ENCODE measurements around the gene SESN3.
"Not testable (repeated sequence)": the region's sequence is repeated elsewhere in the genome, so short reads cannot be mapped to it uniquely, and the experiment has no call there.

The SESN3 gene

GRCh38 chr11:95227060-95227459 is 3.9 kb downstream of the SESN3 start:
- peak in 1 of 3 donors; percentile 8 for DNase-seq (ENCODE audit: low read depth in 2 of 3, low spot score in 1 of 3)

- DNase-seq (ENCODE audit: low read depth in 2 of 3, low spot score in 1 of 3), result no peak
Observed at GRCh38 chr11:95222817-95223216, 8.2 kb downstream of the SESN3 start.

- no peak for DNase-seq (ENCODE audit: low read depth in 2 of 3, low spot score in 1 of 3)
Observed at GRCh38 chr11:95219599-95219998, 11.4 kb downstream of the SESN3 start.

GRCh38 chr11:95218149-95218548 is 12.9 kb downstream of the SESN3 start:
- DNase-seq (ENCODE audit: low read depth in 2 of 3, low spot score in 1 of 3), result no peak

GRCh38 chr11:95212609-95213008 is 18.4 kb downstream of the SESN3 start:
- no peak for DNase-seq (ENCODE audit: low read depth in 2 of 3, low spot score in 1 of 3)

GRCh38 chr11:95209535-95209934 is 21.5 kb downstream of the SESN3 start:
- DNase-seq (ENCODE audit: low read depth in 2 of 3, low spot score in 1 of 3), result not testable (repeated sequence)

GRCh38 chr11:95200781-95201457 is 30.1 kb downstream of the SESN3 start:
- DNase-seq (ENCODE audit: low read depth in 2 of 3, low spot score in 1 of 3), result no peak

GRCh38 chr11:95195831-95196230 is 35.2 kb downstream of the SESN3 start:
- DNase-seq (ENCODE audit: low read depth in 2 of 3, low spot score in 1 of 3), result no peak

- DNase-seq (ENCODE audit: low read depth in 2 of 3, low spot score in 1 of 3), result no peak
Observed at GRCh38 chr11:95193541-95193940, 37.5 kb downstream of the SESN3 start.

- DNase-seq (ENCODE audit: low read depth in 2 of 3, low spot score in 1 of 3), result no peak
Observed at GRCh38 chr11:95192717-95193116, 38.3 kb downstream of the SESN3 start.

GRCh38 chr11:95187723-95188122 is 43.3 kb downstream of the SESN3 start:
- no peak for DNase-seq (ENCODE audit: low read depth in 2 of 3, low spot score in 1 of 3)

GRCh38 chr11:95182397-95182796 is 48.6 kb downstream of the SESN3 start:
- DNase-seq (ENCODE audit: low read depth in 2 of 3, low spot score in 1 of 3), result no peak

GRCh38 chr11:95175818-95176380 is 55.1 kb downstream of the SESN3 start:
- DNase-seq (ENCODE audit: low read depth in 2 of 3, low spot score in 1 of 3), result no peak

- no peak for DNase-seq (ENCODE audit: low read depth in 2 of 3, low spot score in 1 of 3)
Observed at GRCh38 chr11:95170294-95170693, 60.7 kb downstream of the SESN3 start.

GRCh38 chr11:95166781-95167180 is 64.2 kb downstream of the SESN3 start:
- DNase-seq (ENCODE audit: low read depth in 2 of 3, low spot score in 1 of 3), result no peak

GRCh38 chr11:95165638-95166037 is 65.4 kb downstream of the SESN3 start:
- no peak for DNase-seq (ENCODE audit: low read depth in 2 of 3, low spot score in 1 of 3)

GRCh38 chr11:95163106-95163505 is 67.9 kb downstream of the SESN3 start:
- no peak for DNase-seq (ENCODE audit: low read depth in 2 of 3, low spot score in 1 of 3)

GRCh38 chr11:95161248-95161647 is 69.8 kb downstream of the SESN3 start:
- no peak for DNase-seq (ENCODE audit: low read depth in 2 of 3, low spot score in 1 of 3)

GRCh38 chr11:95157824-95158223 is 73.2 kb downstream of the SESN3 start:
- DNase-seq (ENCODE audit: low read depth in 2 of 3, low spot score in 1 of 3), result no peak

- DNase-seq (ENCODE audit: low read depth in 2 of 3, low spot score in 1 of 3), result no peak
Observed at GRCh38 chr11:95156916-95157541, 74.0 kb downstream of the SESN3 start.

GRCh38 chr11:95156133-95156721 is 74.8 kb downstream of the SESN3 start:
- no peak for DNase-seq (ENCODE audit: low read depth in 2 of 3, low spot score in 1 of 3)

- no peak for DNase-seq (ENCODE audit: low read depth in 2 of 3, low spot score in 1 of 3)
Observed at GRCh38 chr11:95155385-95155784, 75.6 kb downstream of the SESN3 start.
